Parathyroid adenoma (tissue), 2 donors: ENCODE measurements around the gene SPEM1.
A peak's percentile ranks its signal among the peaks of the same experiment; 100 is the strongest.

Experiments used
- H2AFZ ChIP-seq: fragments of 300-600 bp; sonication (generic); one replicate; pipeline ENCODE4 v1.7.0; 2017; ENCODE audit warnings: antibody characterized with exemption, mild to moderate bottlenecking
- H3K27ac ChIP-seq: fragments of 300-600 bp; sonication (generic); one replicate; pipeline ENCODE4 v1.7.0; 2017
- H3K27me3 ChIP-seq: fragments of 300-600 bp; sonication (generic); one replicate; pipeline ENCODE4 v1.7.0; 2017; ENCODE audit warnings: low read length; ENCODE audit not compliant: control insufficient read depth, insufficient read depth
- H3K36me3 ChIP-seq: fragments of 300-600 bp; sonication (generic); one replicate; pipeline ENCODE4 v1.7.0; 2017; ENCODE audit warnings: low read length; ENCODE audit not compliant: control insufficient read depth, insufficient read depth
- H3K4me1 ChIP-seq: fragments of 300-600 bp; sonication (generic); one replicate; pipeline ENCODE4 v1.7.0; 2017; ENCODE audit warnings: control low read depth
- H3K4me2 ChIP-seq: fragments of 300-600 bp; sonication (generic); one replicate; pipeline ENCODE4 v1.7.0; 2017; ENCODE audit warnings: low read length
- H3K4me3 ChIP-seq: fragments of 300-600 bp; sonication (generic); one replicate; pipeline ENCODE4 v1.7.0; 2017; ENCODE audit warnings: low read depth, low read length
- H3K79me2 ChIP-seq: fragments of 300-600 bp; sonication (generic); one replicate; pipeline ENCODE4 v1.7.0; 2017; ENCODE audit warnings: control low read depth
- H3K9ac ChIP-seq: fragments of 300-600 bp; sonication (generic); one replicate; pipeline ENCODE4 v1.7.0; 2017; ENCODE audit warnings: mild to moderate bottlenecking
- H3K9me3 ChIP-seq: fragments of 300-600 bp; sonication (generic); one replicate; pipeline ENCODE4 v1.7.0; 2017; ENCODE audit warnings: low read length; ENCODE audit not compliant: control insufficient read depth
- TF ChIP-seq, protein P1 (sequence below): fragments of 300-600 bp; sonication (generic); IDR thresholded peaks from one replicate; pipeline ENCODE4 v1.7.0; 2017; ENCODE audit warnings: antibody characterized with exemption, mild to moderate bottlenecking
- donor health status: primary hyperparathyroidism.

The SPEM1 gene

GRCh38 chr17:7396147-7396546 lies 24.0 kb upstream of the SPEM1 start:
- no peak overlapping the region for H3K4me2 ChIP-seq
- no peaks in the 10 kb centered on the region for H3K9me3 ChIP-seq
- H3K4me3 ChIP-seq: no peak overlapping the region
- H3K36me3 ChIP-seq: no peaks in the 10 kb centered on the region
- TF ChIP-seq, protein P1, sequence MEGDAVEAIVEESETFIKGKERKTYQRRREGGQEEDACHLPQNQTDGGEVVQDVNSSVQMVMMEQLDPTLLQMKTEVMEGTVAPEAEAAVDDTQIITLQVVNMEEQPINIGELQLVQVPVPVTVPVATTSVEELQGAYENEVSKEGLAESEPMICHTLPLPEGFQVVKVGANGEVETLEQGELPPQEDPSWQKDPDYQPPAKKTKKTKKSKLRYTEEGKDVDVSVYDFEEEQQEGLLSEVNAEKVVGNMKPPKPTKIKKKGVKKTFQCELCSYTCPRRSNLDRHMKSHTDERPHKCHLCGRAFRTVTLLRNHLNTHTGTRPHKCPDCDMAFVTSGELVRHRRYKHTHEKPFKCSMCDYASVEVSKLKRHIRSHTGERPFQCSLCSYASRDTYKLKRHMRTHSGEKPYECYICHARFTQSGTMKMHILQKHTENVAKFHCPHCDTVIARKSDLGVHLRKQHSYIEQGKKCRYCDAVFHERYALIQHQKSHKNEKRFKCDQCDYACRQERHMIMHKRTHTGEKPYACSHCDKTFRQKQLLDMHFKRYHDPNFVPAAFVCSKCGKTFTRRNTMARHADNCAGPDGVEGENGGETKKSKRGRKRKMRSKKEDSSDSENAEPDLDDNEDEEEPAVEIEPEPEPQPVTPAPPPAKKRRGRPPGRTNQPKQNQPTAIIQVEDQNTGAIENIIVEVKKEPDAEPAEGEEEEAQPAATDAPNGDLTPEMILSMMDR: no peak
- H2AFZ ChIP-seq: no peak overlapping the region
- no peak overlapping the region for H3K9ac ChIP-seq
- H3K27ac ChIP-seq: no peak overlapping the region
- no peaks in the 10 kb centered on the region for H3K27me3 ChIP-seq
- peaks cover 2% of the 10 kb centered on the region for H3K4me1 ChIP-seq
- peaks cover 2% of the 10 kb centered on the region for H3K79me2 ChIP-seq

DNA sequence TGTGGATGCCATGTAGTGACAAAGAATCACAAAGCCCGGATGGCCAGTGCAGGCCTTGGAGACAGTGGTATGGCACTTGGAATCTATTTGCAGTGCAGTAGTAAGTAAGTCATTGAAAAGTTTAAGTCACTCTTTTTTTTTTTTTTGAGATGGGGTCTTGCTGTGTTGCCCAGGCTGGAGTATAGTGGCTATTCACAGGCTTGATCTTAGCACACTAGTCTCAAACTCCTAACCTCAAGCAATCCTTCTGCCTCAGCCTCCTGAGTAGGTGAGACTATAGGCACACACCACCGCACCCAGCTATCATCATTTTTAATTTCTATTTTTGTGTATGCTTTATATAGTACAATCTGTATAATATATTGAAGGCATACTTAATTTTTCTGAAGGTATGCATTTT lies 21.5 kb upstream of the SPEM1 start:
- H3K4me2 ChIP-seq: no peak overlapping the region
- no peaks in the 10 kb centered on the region for H3K9me3 ChIP-seq
- H2AFZ ChIP-seq: no peak overlapping the region
- no peak overlapping the region for H3K4me3 ChIP-seq
- TF ChIP-seq, protein P1: no peak
- H3K4me1 ChIP-seq: peaks cover 5% of the 10 kb centered on the region
- no peaks in the 10 kb centered on the region for H3K36me3 ChIP-seq
- H3K27me3 ChIP-seq: no peaks in the 10 kb centered on the region
- H3K79me2 ChIP-seq: peaks cover 3% of the 10 kb centered on the region
- H3K27ac ChIP-seq: no peak overlapping the region
- H3K9ac ChIP-seq: no peak overlapping the region

- Histone ChIP-seq H3K79me2 (peaks cover 3% of the 10 kb centered on the region), H3K27me3 (no peaks in the 10 kb centered on the region), H3K4me3 (peak overlapping the region; percentile 90), H3K4me1 (peaks cover 11% of the 10 kb centered on the region), H3K9me3 (no peaks in the 10 kb centered on the region), H3K4me2 (peak overlapping the region; percentile 87), H3K36me3 (no peaks in the 10 kb centered on the region), H3K27ac (peak overlapping the region; percentile 72), H2AFZ (peak overlapping the region; percentile 74), H3K9ac (no peak overlapping the region)
- TF ChIP-seq, protein P1: no peak
These were observed 16.9 kb upstream of the SPEM1 start for GRCh38 chr17:7403043-7403726.

GRCh38 chr17:7403727-7403976 lies 16.5 kb upstream of the SPEM1 start:
- TF ChIP-seq, protein P1: no peak
- H3K9me3 ChIP-seq: no peaks in the 10 kb centered on the region
- H3K36me3 ChIP-seq: no peaks in the 10 kb centered on the region
- H3K4me1 ChIP-seq: peaks cover 11% of the 10 kb centered on the region
- no peaks in the 10 kb centered on the region for H3K27me3 ChIP-seq
- H3K9ac ChIP-seq: no peak overlapping the region
- peak overlapping the region; percentile 80 for H2AFZ ChIP-seq
- peak overlapping the region; percentile 87 for H3K4me2 ChIP-seq
- H3K79me2 ChIP-seq: peaks cover 3% of the 10 kb centered on the region
- H3K27ac ChIP-seq: peak overlapping the region; percentile 72
- peak overlapping the region; percentile 90 for H3K4me3 ChIP-seq
